Endothelial cell of umbilical vein (primary cell): Measurements from ENCODE around the gene KRTAP19-8. TPM values are rescaled to one million over a fixed set of nuclear protein-coding genes. Genes with fewer than 3 reads are reported as not detected.

Experiments
- BruUV-seq: library from RNA; stranded (reverse); fragments of 400-500 nt; replicated peaks from 2 replicates; lab custom pipeline; 2021; lab: Mats Ljungman, UMichigan
- CTCF ChIA-PET: fragments of 300-600, 350-600 bp; sonication (Branson Sonifier 250); formaldehyde crosslinking; loops from one replicate; lab custom pipeline; 2021; ENCODE audit warnings: antibody characterized with exemption, inconsistent platforms; lab: Charles Lee
- POLR2A ChIA-PET: fragments of 300-600, 350-600 bp; sonication (Branson Sonifier 250); formaldehyde crosslinking; loops from one replicate; lab custom pipeline; 2021; ENCODE audit warnings: antibody characterized with exemption, inconsistent platforms; lab: Charles Lee
- DNase-seq: peaks from one replicate; pipeline ENCODE4 v3.0.0-alpha.2; 2011; ENCODE audit warnings: low read depth, low spot score
- FAIRE-seq: peaks from 2 replicates; lab custom pipeline; 2011; peaks lifted over from hg19 to GRCh38; lab: Jason Lieb, UNC
- H2AFZ ChIP-seq: 2 replicates; pipeline ENCODE4 v1.6.0; 2012; ENCODE audit warnings: low read depth, low read length, control low read depth, inconsistent platforms
- H3K27ac ChIP-seq: 2 replicates; pipeline ENCODE4 v1.5.1; 2011; ENCODE audit warnings: low read depth, mild to moderate bottlenecking, control low read depth, low read length, moderate library complexity; ENCODE audit not compliant: insufficient read depth
- H3K27me3 ChIP-seq, 2 experiments: 2 replicates each; pipeline versions ENCODE4 v1.6.0 to v1.6.1; 2011; ENCODE audit warnings: low read length in 2 of 2, mixed read lengths in 1 of 2; ENCODE audit not compliant: control insufficient read depth in 2 of 2, insufficient read depth in 2 of 2
- H3K36me3 ChIP-seq, 2 experiments: 2 replicates in 1 of 2; 3 replicates in 1 of 2; pipeline ENCODE4 v1.5.1; 2011; ENCODE audit warnings: low read length in 2 of 2, mild to moderate bottlenecking in 1 of 2, moderate library complexity in 1 of 2; ENCODE audit not compliant: control insufficient read depth in 2 of 2, insufficient read depth in 2 of 2; ENCODE audit errors: extremely low read depth in 1 of 2
- H3K4me1 ChIP-seq: 3 replicates; pipeline ENCODE4 v1.5.1; 2011; ENCODE audit warnings: mild to moderate bottlenecking, low read length; ENCODE audit not compliant: control insufficient read depth, insufficient read depth; ENCODE audit errors: extremely low read depth
- H3K4me2 ChIP-seq: 2 replicates; pipeline ENCODE4 v1.6.1; 2011; ENCODE audit warnings: low read length, control low read depth, mixed read lengths; ENCODE audit not compliant: insufficient read depth
- H3K4me3 ChIP-seq, 3 experiments: fragments of 200-600 bp in 1 of 3; sonication (generic), shearing (Covaris generic) in 1 of 3; replicated peaks in 1 of 3; 2 replicates each; pipeline ENCODE4 v1.5.1; 2011 to 2016; ENCODE audit warnings: control low read depth in 3 of 3, low read length in 3 of 3, mild to moderate bottlenecking in 2 of 3, inconsistent platforms in 1 of 3, low read depth in 1 of 3, moderate library complexity in 1 of 3; ENCODE audit not compliant: insufficient read depth in 1 of 3
- H3K79me2 ChIP-seq: 2 replicates; pipeline ENCODE4 v1.6.0; 2012; ENCODE audit warnings: low read length, inconsistent platforms; ENCODE audit not compliant: control insufficient read depth, insufficient read depth
- H3K9ac ChIP-seq: replicated peaks from 2 replicates; pipeline ENCODE3; 2011; ENCODE audit warnings: low read length, control low read depth; ENCODE audit not compliant: insufficient read depth; ENCODE audit errors: extremely low read depth
- H3K9me1 ChIP-seq: replicated peaks from 3 replicates; pipeline ENCODE4 v1.6.0; 2011; ENCODE audit warnings: mild to moderate bottlenecking, low read length; ENCODE audit not compliant: control insufficient read depth, insufficient read depth; ENCODE audit errors: extremely low read depth
- H3K9me3 ChIP-seq: replicated peaks from 2 replicates; pipeline ENCODE4 v1.5.1; 2012; ENCODE audit warnings: low read length, inconsistent platforms; ENCODE audit not compliant: control insufficient read depth, insufficient read depth
- H4K20me1 ChIP-seq: replicated peaks from 2 replicates; pipeline ENCODE3; 2011; ENCODE audit warnings: mild to moderate bottlenecking, low read length; ENCODE audit not compliant: control insufficient read depth, insufficient read depth; ENCODE audit errors: extremely low read depth
- EZH2 ChIP-seq: IDR thresholded peaks from 2 replicates; pipeline ENCODE4 v1.6.1; 2012; ENCODE audit warnings: borderline replicate concordance, low read depth, mild to moderate bottlenecking, moderate library complexity, low read length, inconsistent platforms; ENCODE audit not compliant: severe bottlenecking
- FOS ChIP-seq: IDR thresholded peaks from 2 replicates; pipeline ENCODE4 v1.6.1; 2011; ENCODE audit warnings: mild to moderate bottlenecking, low read length, moderate library complexity, borderline replicate concordance; ENCODE audit not compliant: insufficient read depth
- GATA2 ChIP-seq: IDR thresholded peaks from 2 replicates; pipeline ENCODE4 v1.7.0; 2011; ENCODE audit warnings: low read depth, mild to moderate bottlenecking, moderate library complexity, mixed read lengths, low read length; ENCODE audit not compliant: insufficient read length, insufficient read depth
- JUN ChIP-seq: IDR thresholded peaks from 2 replicates; pipeline ENCODE4 v1.6.1; 2011; ENCODE audit warnings: borderline replicate concordance, low read depth; ENCODE audit not compliant: insufficient read length, insufficient read depth
- MYC ChIP-seq: IDR thresholded peaks from one replicate; pipeline ENCODE4 v1.6.1; 2011; ENCODE audit warnings: mild to moderate bottlenecking, low read depth, low read length
- POLR2A ChIP-seq: IDR thresholded peaks from 2 replicates; pipeline ENCODE4 v1.6.1; 2012; ENCODE audit warnings: low read depth, mild to moderate bottlenecking, control low read depth, low read length
- POLR2AphosphoS5 ChIP-seq: IDR thresholded peaks from 2 replicates; pipeline ENCODE4 v1.6.1; 2012; ENCODE audit warnings: low read depth, mild to moderate bottlenecking, control low read depth, low read length, moderate library complexity; ENCODE audit not compliant: insufficient read depth
- dilution Hi-C: fragments of 300-500 bp; cut with MboI; formaldehyde crosslinking; loops from one replicate; pipeline ENCODE4 v1.15.0; 2019; ENCODE audit warnings: low sequenced_read_pairs; ENCODE audit not compliant: extremely low pct_ligation_motif_present
- intact Hi-C: fragments of 100-400 bp; cut with micrococcal nuclease; formaldehyde crosslinking; loops from one replicate; pipeline ENCODE4 v1.10.0; 2022
- polyA plus RNA-seq, 4 experiments: library from polyadenylated mRNA; depleted of rRNA in 3 of 4; stranded (reverse) in 3 of 4; unstranded in 1 of 4; fragments of >200 nt; gene quantifications; 2 replicates each; pipeline versions ENCODE4 v1.2.1 to v1.2.3, GENCODE V29; 2011 to 2012; ENCODE audit warnings: missing spikeins in 1 of 4
- total RNA-seq: library from RNA; stranded (reverse); gene quantifications from 2 replicates; pipeline ENCODE4 v1.2.3, GENCODE V29; 2021
- TF ChIP-seq, protein P1 (sequence below), 2 donors: IDR thresholded peaks; 1 replicate in 1 of 2; 2 replicates in 1 of 2; pipeline ENCODE4 v1.5.1; 2011; ENCODE audit warnings: low read length in 2 of 2, mild to moderate bottlenecking in 2 of 2, moderate library complexity in 2 of 2, control low read depth in 1 of 2, inconsistent platforms in 1 of 2, low read depth in 1 of 2; ENCODE audit not compliant: insufficient read depth in 1 of 2; ENCODE audit errors: extremely low read depth in 1 of 2
- TF ChIP-seq, protein P2 (sequence below): IDR thresholded peaks from 2 replicates; pipeline ENCODE4 v1.6.1; 2011; ENCODE audit not compliant: insufficient read depth, insufficient read length

KRTAP19-8 gene
- total and polyA plus RNA-seq, 2 donors (not counting 3 experiments of a cell fraction or from before 2014, with no cell fraction given) = not detected

DNA sequence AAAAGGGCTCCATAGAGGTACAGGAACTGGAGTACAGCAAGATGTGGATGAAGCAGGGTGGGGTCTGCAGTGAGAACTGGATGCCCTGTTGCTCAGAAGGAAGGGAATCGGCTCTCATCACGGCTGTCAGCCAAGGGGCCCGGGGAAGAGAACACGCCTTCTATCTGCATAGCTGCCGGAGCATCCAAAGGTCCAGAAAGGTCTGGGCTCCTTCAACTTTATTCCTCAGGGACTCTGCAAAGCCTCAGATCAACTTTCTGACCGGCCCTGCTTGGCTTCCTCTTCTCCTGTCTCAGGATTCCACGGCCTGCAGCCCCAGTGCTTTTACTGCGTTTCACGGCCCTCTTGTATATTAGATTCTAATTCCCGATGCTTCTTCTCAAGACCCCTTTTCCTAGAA is 34.8 kb downstream of the KRTAP19-8 start:
- peaks cover 4% of the 10 kb centered on the region for H3K9me3 ChIP-seq
- DNase-seq (no peak), FAIRE-seq (no peak)
- CTCF ChIA-PET = no interaction called here
- TF ChIP-seq, protein P1, sequence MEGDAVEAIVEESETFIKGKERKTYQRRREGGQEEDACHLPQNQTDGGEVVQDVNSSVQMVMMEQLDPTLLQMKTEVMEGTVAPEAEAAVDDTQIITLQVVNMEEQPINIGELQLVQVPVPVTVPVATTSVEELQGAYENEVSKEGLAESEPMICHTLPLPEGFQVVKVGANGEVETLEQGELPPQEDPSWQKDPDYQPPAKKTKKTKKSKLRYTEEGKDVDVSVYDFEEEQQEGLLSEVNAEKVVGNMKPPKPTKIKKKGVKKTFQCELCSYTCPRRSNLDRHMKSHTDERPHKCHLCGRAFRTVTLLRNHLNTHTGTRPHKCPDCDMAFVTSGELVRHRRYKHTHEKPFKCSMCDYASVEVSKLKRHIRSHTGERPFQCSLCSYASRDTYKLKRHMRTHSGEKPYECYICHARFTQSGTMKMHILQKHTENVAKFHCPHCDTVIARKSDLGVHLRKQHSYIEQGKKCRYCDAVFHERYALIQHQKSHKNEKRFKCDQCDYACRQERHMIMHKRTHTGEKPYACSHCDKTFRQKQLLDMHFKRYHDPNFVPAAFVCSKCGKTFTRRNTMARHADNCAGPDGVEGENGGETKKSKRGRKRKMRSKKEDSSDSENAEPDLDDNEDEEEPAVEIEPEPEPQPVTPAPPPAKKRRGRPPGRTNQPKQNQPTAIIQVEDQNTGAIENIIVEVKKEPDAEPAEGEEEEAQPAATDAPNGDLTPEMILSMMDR (IDR thresholded peaks at IDR 0.05; ENCODE audit: extremely low read depth in 1 of 2, insufficient read depth in 1 of 2, low read depth in 1 of 2, low read length in 2 of 2) = no peak
- TF ChIP-seq JUN (no peak), FOS (no peak), GATA2 (no peak), EZH2 (no peak), MYC (no peak), POLR2A (no peak), POLR2AphosphoS5 (no peak)
- TF ChIP-seq, protein P2, sequence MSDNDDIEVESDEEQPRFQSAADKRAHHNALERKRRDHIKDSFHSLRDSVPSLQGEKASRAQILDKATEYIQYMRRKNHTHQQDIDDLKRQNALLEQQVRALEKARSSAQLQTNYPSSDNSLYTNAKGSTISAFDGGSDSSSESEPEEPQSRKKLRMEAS = no peak
- H3K4me1 ChIP-seq = no peaks in the 10 kb centered on the region
- no peaks in the 10 kb centered on the region for H3K36me3 ChIP-seq
- H3K4me2 ChIP-seq = no peak overlapping the region
- H3K79me2 ChIP-seq = no peaks in the 10 kb centered on the region
- H2AFZ ChIP-seq = no peak overlapping the region
- H3K27me3 ChIP-seq = no peaks in the 10 kb centered on the region
- dilution Hi-C loops (no loop called here), intact Hi-C loops (no loop called here)
- H4K20me1 ChIP-seq = no peaks in the 10 kb centered on the region
- H3K9me1 ChIP-seq = no peaks in the 10 kb centered on the region
- no peak overlapping the region for H3K4me3 ChIP-seq
- no peak overlapping the region for H3K27ac ChIP-seq
- no peak overlapping the region for H3K9ac ChIP-seq
- no TSS peak for BruUV-seq
- POLR2A ChIA-PET = no interaction called here
